Measurements from ENCODE around the gene CCL8.

Gene CCL8

DNA sequence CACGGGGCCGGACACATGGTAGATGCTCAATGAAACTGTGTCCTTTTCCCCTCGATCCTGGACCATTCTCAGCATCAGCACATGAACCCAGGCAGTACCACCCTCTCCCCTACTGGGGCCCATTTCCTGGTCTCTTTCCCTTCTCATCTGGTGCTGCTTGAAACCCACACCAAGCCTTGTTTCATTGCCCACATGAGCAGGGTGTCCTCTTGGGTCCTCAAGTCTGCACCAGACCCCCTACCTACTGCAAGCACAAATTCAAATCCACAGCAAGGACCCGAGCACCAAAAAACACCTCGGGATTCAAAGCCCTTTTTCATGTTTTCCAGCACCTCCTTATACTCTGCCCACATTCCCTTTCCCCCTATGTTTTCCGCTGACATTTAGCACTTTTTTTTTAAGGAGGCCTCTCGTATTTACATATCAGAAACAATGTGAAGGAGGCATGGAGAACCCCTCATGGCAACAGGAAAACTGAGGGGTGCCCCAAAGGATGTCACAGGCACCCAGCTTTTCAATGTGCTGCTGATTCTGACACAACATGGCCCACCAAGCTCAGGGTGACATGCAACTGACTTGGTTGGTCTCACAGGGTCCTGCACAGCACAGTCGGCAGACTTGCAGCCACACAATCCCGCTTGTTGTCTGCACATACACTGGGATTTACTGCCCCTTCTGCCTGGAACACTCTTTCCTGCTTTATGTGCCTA, 48.4 kb downstream of the CCL8 start:
- DNase-seq (ENCODE audit: low read depth): no peak

- no peak for DNase-seq (ENCODE audit: low read depth)
These were observed 49.1 kb downstream of the CCL8 start for GRCh38 chr17:34368196-34368945.

DNA sequence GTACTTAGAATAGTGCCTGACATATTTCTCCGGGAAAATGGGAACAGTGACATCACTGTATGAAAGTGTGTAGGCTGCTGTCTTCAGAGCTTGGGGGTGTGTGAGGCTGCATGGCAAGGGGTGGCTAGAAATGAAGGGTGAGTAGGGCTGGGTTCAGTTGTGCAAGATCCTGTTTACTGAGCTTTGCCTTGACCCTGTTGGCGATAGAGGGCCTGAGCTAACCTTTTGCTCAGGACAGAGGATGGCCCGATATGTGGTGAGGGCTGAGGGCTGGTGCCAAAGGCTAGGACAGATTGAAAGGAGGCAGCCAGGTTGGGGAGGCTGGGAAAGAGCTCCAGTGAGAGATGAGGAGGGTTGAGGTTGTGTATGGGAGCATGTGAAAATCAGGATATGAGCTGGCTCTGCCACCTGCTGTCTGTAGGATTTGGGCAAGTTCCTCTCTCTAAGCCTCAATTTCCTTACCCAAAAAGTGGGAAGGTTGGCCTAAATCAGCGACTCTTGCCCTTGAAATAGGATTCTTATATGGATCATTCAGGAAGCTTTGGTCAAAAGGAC, 49.8 kb downstream of the CCL8 start:
- DNase-seq (ENCODE audit: low read depth): no peak

DNA sequence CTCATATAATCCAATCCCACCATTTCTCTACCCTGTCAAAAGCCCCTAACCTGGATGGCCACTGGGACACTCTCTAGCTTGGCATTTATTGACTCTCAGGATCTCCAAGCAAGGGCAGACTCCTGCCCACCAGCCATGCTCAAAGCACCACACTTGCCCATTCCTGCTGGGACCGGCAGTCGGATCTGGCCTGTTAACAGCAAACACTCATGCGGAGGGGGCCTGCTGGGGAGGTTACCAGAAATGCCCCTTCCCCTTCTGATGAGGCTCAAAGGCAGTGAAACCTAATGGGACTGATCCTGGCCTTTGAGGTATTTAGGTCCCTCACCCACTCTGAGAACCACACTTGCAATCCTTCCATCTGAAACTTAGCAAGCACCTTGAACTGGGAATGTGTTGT, 50.3 kb downstream of the CCL8 start:
- DNase-seq (ENCODE audit: low read depth): no peak

- no peak for DNase-seq (ENCODE audit: low read depth)
These were observed 51.3 kb downstream of the CCL8 start for GRCh38 chr17:34370376-34370996.

DNA sequence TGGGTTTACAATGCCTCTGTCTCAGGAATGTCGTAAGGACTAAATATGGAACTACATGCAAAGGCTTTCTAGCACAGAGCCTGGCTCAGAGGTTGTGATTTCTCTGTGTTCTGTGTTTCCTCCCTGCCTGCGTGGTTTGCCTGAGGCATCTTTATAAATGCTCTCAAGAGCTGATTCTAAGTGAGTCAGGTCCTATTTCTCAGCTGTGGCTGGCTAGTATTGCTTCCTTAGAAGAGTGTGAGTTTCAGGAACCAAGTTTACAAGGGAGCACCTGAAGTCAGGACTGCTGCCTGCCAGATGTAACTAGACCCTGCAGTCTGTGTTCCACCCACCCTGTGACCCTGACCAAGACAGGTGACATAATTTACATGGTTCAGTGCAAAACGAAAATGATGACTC, 51.8 kb downstream of the CCL8 start:
- no peak for DNase-seq (ENCODE audit: low read depth)

Data from fibroblast of the conjunctiva (primary cell).